ENCODE measurements around the gene CACNG5. TPM values are rescaled to one million over a fixed set of nuclear protein-coding genes. Genes with fewer than 3 reads are reported as not detected.

Gene CACNG5
- total RNA-seq (not detected), polyA plus RNA-seq (not detected), total RNA-seq (not detected)

- Mint-ChIP-seq H3K27ac (no peak within 1 kb of the TSS), H3K4me1 (peaks cover 0 to 2% (median 0%) of the 10 kb centered on the region in 7 donors), H3K36me3 (no peaks in the 10 kb centered on the region), H3K9me3 (no peaks in the 10 kb centered on the region), H3K27me3 (peaks cover 50 to 68% (median 55%) of the 10 kb centered on the region in 5 donors), H3K4me3 (no peak within 1 kb of the TSS)
- CTCF ChIA-PET = no interaction called here
- Histone ChIP-seq H3K36me3 (ENCODE audit: control insufficient read depth in 2 of 3, insufficient read depth in 3 of 3, low read length in 3 of 3) (no peaks in the 10 kb centered on the region), H3K4me1 (ENCODE audit: control insufficient read depth in 2 of 2, insufficient read depth in 2 of 2, low read length in 2 of 2) (no peaks in the 10 kb centered on the region), H3K27me3 (ENCODE audit: control insufficient read depth in 2 of 2, insufficient read depth in 2 of 2, low read length in 2 of 2) (peaks cover 0 to 4% of the 10 kb centered on the region in 2 donors), H3K4me3 (ENCODE audit: low read length) (no peak within 1 kb of the TSS), H3K27ac (ENCODE audit: low read depth, low read length) (no peak within 1 kb of the TSS), H3K9me3 (ENCODE audit: control insufficient read depth in 2 of 3, low read length in 3 of 3) (no peaks in the 10 kb centered on the region)
- ATAC-seq = no peak
- DNase-seq = no peak
- POLR2A ChIA-PET = no interaction called here
- intact Hi-C loops (cut with micrococcal nuclease) = no loop called here
These were observed at the start of gene CACNG5 for GRCh38 chr17:66834919-66835454. TSS of gene CACNG5 (plus strand) at chr17:66835117. CDS start at chr17:66877333, 42,216 bp downstream.

- CTCF ChIA-PET = interaction anchor here (0.6 kb wide), 1 partner anchor 17 kb away, joined by 3 read pairs; no protein-coding TSS in a partner anchor
These were observed 48.8 kb upstream of the CACNG5 start for GRCh38 chr17:66786107-66786506.

DNA sequence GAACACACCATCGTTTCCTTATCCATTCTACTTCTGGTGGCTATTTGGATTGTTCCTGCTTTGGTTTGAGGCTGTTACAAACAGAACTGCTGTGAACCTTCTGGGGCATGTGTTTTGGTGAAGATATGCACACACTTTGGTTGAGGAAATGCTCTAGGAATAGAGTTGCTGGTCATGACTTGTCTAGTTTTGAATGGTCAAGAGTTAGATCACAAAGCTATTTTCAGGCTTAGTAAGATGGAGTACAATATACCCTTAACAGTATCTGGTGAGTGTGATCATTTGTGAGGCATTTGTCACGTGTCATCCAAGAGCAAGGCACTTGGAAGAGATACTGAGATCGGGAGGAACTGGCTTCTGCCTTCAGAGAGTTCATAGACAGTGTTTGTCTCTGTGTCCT, 47.0 kb upstream of the CACNG5 start:
- Histone ChIP-seq H3K9me3 (ENCODE audit: control insufficient read depth in 2 of 3, low read length in 3 of 3) (no peaks in the 10 kb centered on the region), H3K27ac (ENCODE audit: low read depth, low read length) (no peak overlapping the region), H3K4me1 (ENCODE audit: control insufficient read depth in 2 of 2, insufficient read depth in 2 of 2, low read length in 2 of 2) (no peaks in the 10 kb centered on the region), H3K4me3 (ENCODE audit: low read length) (no peak overlapping the region), H3K36me3 (ENCODE audit: control insufficient read depth in 2 of 3, insufficient read depth in 3 of 3, low read length in 3 of 3) (peaks cover 0 to 92% (median 10%) of the 10 kb centered on the region in 3 experiments), H3K27me3 (ENCODE audit: control insufficient read depth in 2 of 2, insufficient read depth in 2 of 2, low read length in 2 of 2) (no peaks in the 10 kb centered on the region)
- intact Hi-C loops (cut with micrococcal nuclease) = no loop called here
- ChIA-PET CTCF (no interaction called here), POLR2A (no interaction called here)
- ATAC-seq (no peak), DNase-seq (no peak)
- Mint-ChIP-seq H3K27ac (peak overlapping the region in 4 of 9 donors; percentile 3 to 32 (median 12)), H3K9me3 (peaks cover 0 to 2% (median 0%) of the 10 kb centered on the region in 11 donors), H3K27me3 (no peaks in the 10 kb centered on the region), H3K36me3 (peaks cover 17 to 59% (median 39%) of the 10 kb centered on the region in 5 donors), H3K4me1 (peaks cover 8 to 30% (median 15%) of the 10 kb centered on the region in 7 donors), H3K4me3 (no peak overlapping the region)

More at GRCh38 chr17:66786107-66786506, 48.8 kb upstream of the CACNG5 start:
- Histone ChIP-seq H3K36me3 (ENCODE audit: control insufficient read depth in 2 of 3, insufficient read depth in 3 of 3, low read length in 3 of 3) (peaks cover 0 to 85% (median 3%) of the 10 kb centered on the region in 3 experiments), H3K9me3 (ENCODE audit: control insufficient read depth in 2 of 3, low read length in 3 of 3) (no peaks in the 10 kb centered on the region), H3K27me3 (ENCODE audit: control insufficient read depth in 2 of 2, insufficient read depth in 2 of 2, low read length in 2 of 2) (no peaks in the 10 kb centered on the region), H3K4me1 (ENCODE audit: control insufficient read depth in 2 of 2, insufficient read depth in 2 of 2, low read length in 2 of 2) (no peaks in the 10 kb centered on the region), H3K27ac (ENCODE audit: low read depth, low read length) (no peak overlapping the region), H3K4me3 (ENCODE audit: low read length) (no peak overlapping the region)
- peaks cover 0 to 2% (median 0%) of the 10 kb centered on the region in 11 donors for H3K9me3 Mint-ChIP-seq
- H3K4me1 Mint-ChIP-seq = peaks cover 4 to 23% (median 10%) of the 10 kb centered on the region in 7 donors
- H3K27me3 Mint-ChIP-seq = no peaks in the 10 kb centered on the region
- H3K27ac Mint-ChIP-seq = no peak overlapping the region
- no peak for DNase-seq
- no peak for ATAC-seq
- H3K36me3 Mint-ChIP-seq = peaks cover 11 to 58% (median 30%) of the 10 kb centered on the region in 5 donors
- intact Hi-C loops (cut with micrococcal nuclease) = no loop called here
- POLR2A ChIA-PET = no interaction called here
- H3K4me3 Mint-ChIP-seq = no peak overlapping the region

DNA sequence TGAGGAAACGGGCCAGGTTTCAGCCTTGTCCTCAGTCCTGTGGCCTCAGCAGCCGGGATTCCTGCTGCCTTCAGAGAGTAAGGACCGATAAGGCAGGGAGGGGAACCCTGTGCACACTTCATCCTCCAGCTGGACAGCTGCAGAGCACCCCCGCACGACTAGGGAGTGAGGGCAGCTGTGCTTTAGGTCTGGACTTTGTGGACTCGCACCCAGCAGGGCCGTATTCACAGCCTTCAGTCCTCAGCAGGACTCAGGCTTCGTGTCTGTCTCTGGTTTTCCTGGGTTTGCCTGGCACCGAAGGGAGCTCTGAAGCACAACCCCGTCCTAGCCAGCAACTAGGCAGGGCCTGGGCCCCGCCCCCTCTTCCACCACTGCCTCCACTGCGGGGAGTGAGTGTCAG, 45.8 kb upstream of the CACNG5 start:
- intact Hi-C loops (cut with micrococcal nuclease) = no loop called here
- no peak for DNase-seq
- ChIA-PET POLR2A (no interaction called here), CTCF (no interaction called here)
- H3K4me1 Mint-ChIP-seq = peaks cover 8 to 30% (median 15%) of the 10 kb centered on the region in 7 donors
- peaks cover 17 to 62% (median 46%) of the 10 kb centered on the region in 5 donors for H3K36me3 Mint-ChIP-seq
- peak overlapping the region in 2 of 9 donors; percentile 32 to 41 for H3K27ac Mint-ChIP-seq
- H3K4me3 ChIP-seq (ENCODE audit: low read length) = no peak overlapping the region
- no peaks in the 10 kb centered on the region for H3K27me3 Mint-ChIP-seq
- H3K4me3 Mint-ChIP-seq = no peak overlapping the region
- H3K27ac ChIP-seq (ENCODE audit: low read depth, low read length) = no peak overlapping the region
- no peak for ATAC-seq
- no peaks in the 10 kb centered on the region for H3K9me3 ChIP-seq (ENCODE audit: control insufficient read depth in 2 of 3, low read length in 3 of 3)
- peaks cover 0 to 2% (median 0%) of the 10 kb centered on the region in 11 donors for H3K9me3 Mint-ChIP-seq
- H3K36me3 ChIP-seq (ENCODE audit: control insufficient read depth in 2 of 3, insufficient read depth in 3 of 3, low read length in 3 of 3) = peaks cover 0 to 84% (median 10%) of the 10 kb centered on the region in 3 experiments
- no peaks in the 10 kb centered on the region for H3K4me1 ChIP-seq (ENCODE audit: control insufficient read depth in 2 of 2, insufficient read depth in 2 of 2, low read length in 2 of 2)
- no peaks in the 10 kb centered on the region for H3K27me3 ChIP-seq (ENCODE audit: control insufficient read depth in 2 of 2, insufficient read depth in 2 of 2, low read length in 2 of 2)

DNA sequence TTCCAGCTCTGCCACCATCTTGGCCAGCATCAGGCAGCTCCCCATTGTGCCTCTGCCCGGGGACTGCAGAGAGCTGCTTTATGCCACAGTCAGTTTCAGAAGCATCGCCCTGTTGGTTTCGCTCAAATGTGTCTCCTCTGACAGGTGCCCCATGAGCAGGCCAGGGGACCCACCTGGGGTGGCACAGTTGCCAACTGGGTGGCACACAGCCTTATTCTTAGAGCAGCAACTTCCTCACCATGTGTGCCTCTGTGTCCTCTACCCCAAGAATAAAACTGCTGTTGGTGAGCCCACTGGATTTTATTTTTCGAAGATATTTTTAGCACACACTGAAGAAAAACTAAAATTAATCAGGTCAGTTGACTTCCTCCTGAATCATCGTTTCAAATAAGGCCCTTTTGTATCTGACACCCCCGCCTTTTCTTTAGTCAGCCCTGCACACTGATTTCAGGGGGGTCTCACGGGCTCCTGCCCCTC, 44.9 kb upstream of the CACNG5 start:
- Mint-ChIP-seq H3K27ac (peak overlapping the region in 5 of 9 donors; percentile 17 to 78 (median 55)), H3K9me3 (peaks cover 0 to 2% (median 0%) of the 10 kb centered on the region in 11 donors), H3K36me3 (peaks cover 17 to 67% (median 43%) of the 10 kb centered on the region in 5 donors), H3K4me3 (no peak overlapping the region), H3K4me1 (peaks cover 8 to 30% (median 15%) of the 10 kb centered on the region in 7 donors), H3K27me3 (no peaks in the 10 kb centered on the region)
- Histone ChIP-seq H3K4me1 (ENCODE audit: control insufficient read depth in 2 of 2, insufficient read depth in 2 of 2, low read length in 2 of 2) (no peaks in the 10 kb centered on the region), H3K9me3 (ENCODE audit: control insufficient read depth in 2 of 3, low read length in 3 of 3) (no peaks in the 10 kb centered on the region), H3K27me3 (ENCODE audit: control insufficient read depth in 2 of 2, insufficient read depth in 2 of 2, low read length in 2 of 2) (no peaks in the 10 kb centered on the region), H3K36me3 (ENCODE audit: control insufficient read depth in 2 of 3, insufficient read depth in 3 of 3, low read length in 3 of 3) (peaks cover 0 to 77% (median 10%) of the 10 kb centered on the region in 3 experiments), H3K4me3 (ENCODE audit: low read length) (no peak overlapping the region), H3K27ac (ENCODE audit: low read depth, low read length) (no peak overlapping the region)
- CTCF ChIA-PET = no interaction called here
- ATAC-seq (no peak), DNase-seq (no peak)
- intact Hi-C loops (cut with micrococcal nuclease) = no loop called here
- POLR2A ChIA-PET = no interaction called here

DNA sequence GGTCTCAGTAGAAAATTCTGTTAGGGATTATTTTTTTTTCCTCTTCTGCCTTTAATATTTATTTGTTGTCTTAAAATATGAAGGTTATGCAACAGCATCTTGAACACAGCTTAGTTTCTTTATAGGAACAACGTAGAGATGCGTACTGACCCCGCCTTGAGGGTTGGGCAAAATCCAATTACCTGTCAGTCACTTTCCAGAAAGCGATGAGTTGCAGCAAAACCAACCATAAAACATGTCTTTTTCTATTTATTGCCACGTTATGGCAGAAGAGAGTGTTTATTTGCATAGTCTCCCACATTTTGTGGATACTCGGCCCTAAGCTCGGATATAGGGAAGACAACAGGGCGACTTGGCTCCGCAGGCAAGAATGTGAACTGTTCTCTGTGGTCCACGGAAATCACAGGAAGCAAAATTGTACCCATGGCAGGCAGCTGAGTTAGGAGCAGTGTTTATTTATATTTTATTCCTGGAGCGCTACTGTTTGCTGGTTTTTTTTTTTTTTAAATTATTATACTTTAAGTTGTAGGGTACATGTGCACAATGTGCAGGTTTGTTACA, 44.3 kb upstream of the CACNG5 start:
- Histone ChIP-seq H3K27ac (ENCODE audit: low read depth, low read length) (no peak overlapping the region), H3K36me3 (ENCODE audit: control insufficient read depth in 2 of 3, insufficient read depth in 3 of 3, low read length in 3 of 3) (peaks cover 0 to 76% (median 12%) of the 10 kb centered on the region in 3 experiments), H3K27me3 (ENCODE audit: control insufficient read depth in 2 of 2, insufficient read depth in 2 of 2, low read length in 2 of 2) (no peaks in the 10 kb centered on the region), H3K4me3 (ENCODE audit: low read length) (no peak overlapping the region), H3K4me1 (ENCODE audit: control insufficient read depth in 2 of 2, insufficient read depth in 2 of 2, low read length in 2 of 2) (no peaks in the 10 kb centered on the region), H3K9me3 (ENCODE audit: control insufficient read depth in 2 of 3, low read length in 3 of 3) (no peaks in the 10 kb centered on the region)
- peaks cover 17 to 65% (median 46%) of the 10 kb centered on the region in 5 donors for H3K36me3 Mint-ChIP-seq
- H3K27ac Mint-ChIP-seq = peak overlapping the region in 6 of 9 donors; percentile 34 to 79 (median 65)
- ATAC-seq = no peak
- H3K9me3 Mint-ChIP-seq = peaks cover 0 to 2% (median 0%) of the 10 kb centered on the region in 11 donors
- peaks cover 8 to 30% (median 15%) of the 10 kb centered on the region in 7 donors for H3K4me1 Mint-ChIP-seq
- DNase-seq = no peak
- no peaks in the 10 kb centered on the region for H3K27me3 Mint-ChIP-seq
- intact Hi-C loops (cut with micrococcal nuclease) = no loop called here
- CTCF ChIA-PET = no interaction called here
- H3K4me3 Mint-ChIP-seq = no peak overlapping the region
- POLR2A ChIA-PET = interaction anchor here (0.7 kb wide), 1 partner anchor 38 kb away, joined by 3 read pairs; no protein-coding TSS in a partner anchor

Measured in naive thymus-derived CD4-positive, alpha-beta T cell (primary cell).